Esophagus muscularis mucosa (tissue), 4 donors: Measurements from ENCODE around the gene GPC4. TPM values are rescaled to one million over a fixed set of nuclear protein-coding genes. Genes with fewer than 3 reads are reported as not detected.

Experiments
- DNase-seq: peaks from one replicate; pipeline ENCODE4 v3.0.0-alpha.2; 2017; ENCODE audit errors: extremely low spot score
- H3K27ac ChIP-seq, 4 donors: fragments of 200-600 bp; sonication (generic); replicated peaks in 1 of 4; 1 replicate in 3 of 4; 2 replicates in 1 of 4; pipeline ENCODE4 v1.5.1; 2016 to 2019; ENCODE audit warnings: mild to moderate bottlenecking in 1 of 4
- H3K27me3 ChIP-seq, 4 donors: fragments of 200-600 bp; sonication (generic); one replicate each; pipeline versions ENCODE4 v1.5.1 to v1.6.0; 2016 to 2019
- H3K36me3 ChIP-seq, 4 donors: fragments of 200-600 bp; sonication (generic); one replicate each; pipeline ENCODE4 v1.5.1; 2016 to 2019
- H3K4me1 ChIP-seq, 4 donors: fragments of 200-600 bp; sonication (generic); one replicate each; pipeline ENCODE4 v1.5.1; 2016 to 2019
- H3K4me3 ChIP-seq, 4 donors: fragments of 200-600 bp; sonication (generic); 1 replicate in 2 of 4; 2 replicates in 2 of 4; pipeline ENCODE4 v1.5.1; 2016 to 2019; ENCODE audit warnings: mild to moderate bottlenecking in 4 of 4, moderate library complexity in 1 of 4
- H3K9me3 ChIP-seq, 4 donors: fragments of 200-600 bp; sonication (generic); 1 replicate in 3 of 4; 2 replicates in 1 of 4; pipeline ENCODE4 v1.5.1; 2016 to 2019
- EP300 ChIP-seq: sonication (generic); formaldehyde crosslinking; IDR thresholded peaks from one replicate; pipeline ENCODE4 v1.6.1; 2017; ENCODE audit warnings: antibody characterized with exemption
- POLR2A ChIP-seq: fragments of 450-650 bp; IDR thresholded peaks from one replicate; pipeline ENCODE4 v1.6.1; 2017; ENCODE audit warnings: antibody characterized with exemption, moderate library complexity, mild to moderate bottlenecking, low read depth
- POLR2AphosphoS5 ChIP-seq, 2 donors: sonication (generic); formaldehyde crosslinking; IDR thresholded peaks; one replicate each; pipeline ENCODE4 v1.6.1; 2017; ENCODE audit warnings: antibody characterized with exemption in 2 of 2
- WGBS: methylation state at CpG from one replicate; pipeline ENCODE4 v1.1.5; 2018; 5-methylcytosine and 5-hydroxymethylcytosine counted together
- intact Hi-C: fragments of 100-400 bp; cut with DNase I; formaldehyde crosslinking; loops from one replicate; pipeline ENCODE4 v1.15.1; 2023
- total RNA-seq, 4 donors: library from RNA; depleted of rRNA; stranded (reverse); fragments of >200 nt; gene quantifications; one replicate each; pipeline versions ENCODE4 v1.1.0 to v1.2.1, GENCODE V29; 2016
- TF ChIP-seq, protein P1 (sequence below), 3 experiments: fragments of 200-600 bp in 2 of 3; fragments of 450-650 bp in 1 of 3; sonication (generic) in 2 of 3; IDR thresholded peaks; one replicate each; pipeline ENCODE4 v1.5.1; 2017 to 2019; ENCODE audit warnings: antibody characterized with exemption in 3 of 3, mild to moderate bottlenecking in 2 of 3, moderate library complexity in 1 of 3

GPC4 gene
- total RNA-seq, 4 donors from 2014 or later = 54.3 to 91.2 (median 80.3) TPM

DNA sequence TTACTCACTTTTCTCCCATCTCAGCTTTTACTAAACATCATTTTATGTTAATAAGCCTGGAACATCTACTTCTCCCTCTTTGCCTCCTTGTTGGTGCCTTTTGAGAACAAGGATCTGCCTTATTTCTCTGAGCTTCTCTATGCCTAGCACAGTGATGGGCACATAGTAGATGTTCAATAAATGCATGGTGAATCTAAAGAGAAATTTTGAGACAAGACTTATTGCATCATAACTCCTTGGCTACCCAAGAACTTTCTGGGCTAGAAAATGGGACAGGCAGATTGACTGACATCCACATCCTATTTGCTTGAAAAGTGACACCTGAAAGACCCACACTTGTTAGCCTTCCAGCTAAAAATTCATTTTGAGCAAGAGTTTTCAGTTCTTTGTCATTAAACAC, 109.9 kb downstream of the GPC4 start:
- Histone ChIP-seq H3K4me1 (peaks cover 0 to 39% (median 25%) of the 10 kb centered on the region in 4 donors), H3K4me3 (no peak overlapping the region), H3K36me3 (peaks cover 0 to 29% (median 2%) of the 10 kb centered on the region in 4 donors), H3K9me3 (no peaks in the 10 kb centered on the region), H3K27me3 (no peaks in the 10 kb centered on the region), H3K27ac (no peak overlapping the region)
- intact Hi-C loops = no loop called here
- DNase-seq = no peak
- TF ChIP-seq POLR2A (no peak), POLR2AphosphoS5 (IDR thresholded peaks at IDR 0.05) (no peak), EP300 (no peak)
- TF ChIP-seq, protein P1, sequence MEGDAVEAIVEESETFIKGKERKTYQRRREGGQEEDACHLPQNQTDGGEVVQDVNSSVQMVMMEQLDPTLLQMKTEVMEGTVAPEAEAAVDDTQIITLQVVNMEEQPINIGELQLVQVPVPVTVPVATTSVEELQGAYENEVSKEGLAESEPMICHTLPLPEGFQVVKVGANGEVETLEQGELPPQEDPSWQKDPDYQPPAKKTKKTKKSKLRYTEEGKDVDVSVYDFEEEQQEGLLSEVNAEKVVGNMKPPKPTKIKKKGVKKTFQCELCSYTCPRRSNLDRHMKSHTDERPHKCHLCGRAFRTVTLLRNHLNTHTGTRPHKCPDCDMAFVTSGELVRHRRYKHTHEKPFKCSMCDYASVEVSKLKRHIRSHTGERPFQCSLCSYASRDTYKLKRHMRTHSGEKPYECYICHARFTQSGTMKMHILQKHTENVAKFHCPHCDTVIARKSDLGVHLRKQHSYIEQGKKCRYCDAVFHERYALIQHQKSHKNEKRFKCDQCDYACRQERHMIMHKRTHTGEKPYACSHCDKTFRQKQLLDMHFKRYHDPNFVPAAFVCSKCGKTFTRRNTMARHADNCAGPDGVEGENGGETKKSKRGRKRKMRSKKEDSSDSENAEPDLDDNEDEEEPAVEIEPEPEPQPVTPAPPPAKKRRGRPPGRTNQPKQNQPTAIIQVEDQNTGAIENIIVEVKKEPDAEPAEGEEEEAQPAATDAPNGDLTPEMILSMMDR (IDR thresholded peaks at IDR 0.05) = no peak

GRCh38 chrX:133302775-133303445, 112.4 kb downstream of the GPC4 start:
- Histone ChIP-seq H3K27me3 (no peaks in the 10 kb centered on the region), H3K27ac (no peak overlapping the region), H3K4me1 (peaks cover 0 to 28% (median 15%) of the 10 kb centered on the region in 4 donors), H3K36me3 (peaks cover 0 to 29% (median 2%) of the 10 kb centered on the region in 4 donors), H3K9me3 (no peaks in the 10 kb centered on the region), H3K4me3 (no peak overlapping the region)
- intact Hi-C loops = no loop called here
- TF ChIP-seq EP300 = no peak
- no peak for TF ChIP-seq POLR2A
- TF ChIP-seq POLR2AphosphoS5 (IDR thresholded peaks at IDR 0.05) = no peak
- TF ChIP-seq, protein P1 (IDR thresholded peaks at IDR 0.05) = no peak
- WGBS = 88% methylated on average over 10 of the region's 10 CpGs
- no peak for DNase-seq

GRCh38 chrX:133300591-133300990, 114.7 kb downstream of the GPC4 start:
- H3K9me3 ChIP-seq = no peaks in the 10 kb centered on the region
- DNase-seq = no peak
- peaks cover 0 to 9% (median 1%) of the 10 kb centered on the region in 4 donors for H3K4me1 ChIP-seq
- H3K27ac ChIP-seq = no peak overlapping the region
- H3K36me3 ChIP-seq = peaks cover 0 to 26% (median 2%) of the 10 kb centered on the region in 4 donors
- peaks cover 0 to 4% (median 0%) of the 10 kb centered on the region in 4 donors for H3K27me3 ChIP-seq
- TF ChIP-seq, protein P1 (IDR thresholded peaks at IDR 0.05) = no peak
- TF ChIP-seq EP300 (no peak), POLR2AphosphoS5 (IDR thresholded peaks at IDR 0.05) (no peak), POLR2A (no peak)
- H3K4me3 ChIP-seq = no peak overlapping the region
- intact Hi-C loops = no loop called here

DNA sequence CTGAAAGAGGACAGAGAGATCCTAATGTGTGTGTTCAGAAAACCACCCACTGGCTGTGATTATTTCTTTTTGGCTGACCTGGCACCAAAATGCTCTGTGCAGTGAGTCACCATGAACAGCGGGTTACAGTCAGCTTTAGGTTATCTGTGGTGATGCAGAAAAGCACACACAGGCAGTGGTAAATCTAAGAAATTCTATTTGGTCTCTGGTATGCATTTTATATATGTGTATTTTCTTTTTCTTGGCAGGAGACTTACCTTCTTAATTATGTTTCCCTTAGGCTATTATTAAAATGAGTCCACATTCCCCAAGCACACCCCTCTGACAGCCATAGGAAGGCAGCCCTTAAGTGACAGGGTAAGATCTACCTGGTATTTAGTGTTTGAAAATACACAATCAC, 118.0 kb downstream of the GPC4 start:
- Histone ChIP-seq H3K36me3 (no peaks in the 10 kb centered on the region), H3K27ac (no peak overlapping the region), H3K4me3 (no peak overlapping the region), H3K9me3 (no peaks in the 10 kb centered on the region), H3K4me1 (peaks cover 0 to 9% (median 1%) of the 10 kb centered on the region in 4 donors), H3K27me3 (peaks cover 0 to 11% (median 0%) of the 10 kb centered on the region in 4 donors)
- intact Hi-C loops = no loop called here
- WGBS = 71% methylated on average over 1 of the region's 1 CpG
- no peak for DNase-seq
- TF ChIP-seq EP300 = no peak
- TF ChIP-seq, protein P1 (IDR thresholded peaks at IDR 0.05) = no peak
- TF ChIP-seq POLR2AphosphoS5 (IDR thresholded peaks at IDR 0.05) = no peak
- no peak for TF ChIP-seq POLR2A
